Measurements from ENCODE around the gene NAALADL2.
"Not testable (repeated sequence)": the region's sequence is repeated elsewhere in the genome, so short reads cannot be mapped to it uniquely, and the experiment has no call there.

NAALADL2 gene

DNA sequence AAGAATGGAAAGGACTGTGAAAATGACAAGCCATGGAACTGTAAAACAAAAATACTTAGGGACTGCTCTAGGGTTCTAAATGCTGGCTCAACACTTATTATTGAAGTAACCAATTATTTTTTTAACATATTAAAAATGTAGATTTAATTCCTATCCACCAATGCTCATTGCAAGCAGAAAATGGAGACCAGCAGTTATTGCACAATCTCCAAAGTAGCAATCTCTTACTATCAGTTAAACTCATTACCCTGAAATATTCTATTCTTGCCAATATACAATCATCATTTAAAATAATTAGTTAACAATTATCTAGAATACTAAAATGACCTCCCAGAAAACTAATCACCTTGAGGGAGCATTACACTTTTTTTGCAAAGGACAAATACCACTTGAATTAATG is 499.8 kb downstream of the NAALADL2 start:
- no peaks in the 10 kb centered on the region for H3K36me3 ChIP-seq (ENCODE audit: control insufficient read depth in 4 of 4, insufficient read depth in 4 of 4, low read length in 3 of 4)
- ChIA-PET POLR2A (no interaction called here), CTCF (no interaction called here)
- no peak overlapping the region for H3K4me3 ChIP-seq (ENCODE audit: control insufficient read depth in 1 of 7, extremely low read depth in 1 of 7, insufficient read depth in 4 of 7, low read depth in 2 of 7, low read length in 6 of 7)
- H3K9me3 ChIP-seq (ENCODE audit: control extremely low read depth in 1 of 5, control insufficient read depth in 4 of 5, insufficient read depth in 2 of 5, low read depth in 1 of 5, low read length in 4 of 5), result peaks cover 0 to 3% (median 0%) of the 10 kb centered on the region in 5 experiments
- H3K27me3 ChIP-seq (replicated peaks in 2 of 5; ENCODE audit: control insufficient read depth in 4 of 5, insufficient read depth in 5 of 5, low read length in 4 of 5), result no peaks in the 10 kb centered on the region
- H3K27ac ChIP-seq (ENCODE audit: insufficient read depth in 1 of 2, low read depth in 1 of 2, low read length in 2 of 2, poor library complexity in 1 of 2, severe bottlenecking in 2 of 2), result no peak overlapping the region
- no peaks in the 10 kb centered on the region for H3K4me1 ChIP-seq (ENCODE audit: control extremely low read depth in 1 of 4, control insufficient read depth in 4 of 4, insufficient read depth in 4 of 4, low read length in 3 of 4)
- DNase-seq, result no peak

GRCh38 chr3:175370426-175370825 is 511.3 kb downstream of the NAALADL2 start:
- H3K36me3 ChIP-seq (ENCODE audit: control insufficient read depth in 4 of 4, insufficient read depth in 4 of 4, low read length in 3 of 4); H3K4me3 ChIP-seq (ENCODE audit: control insufficient read depth in 1 of 7, extremely low read depth in 1 of 7, insufficient read depth in 4 of 7, low read depth in 2 of 7, low read length in 6 of 7); H3K9me3 ChIP-seq (ENCODE audit: control extremely low read depth in 1 of 5, control insufficient read depth in 4 of 5, insufficient read depth in 2 of 5, low read depth in 1 of 5, low read length in 4 of 5); DNase-seq; CTCF ChIA-PET; H3K4me1 ChIP-seq (ENCODE audit: control extremely low read depth in 1 of 4, control insufficient read depth in 4 of 4, insufficient read depth in 4 of 4, low read length in 3 of 4); H3K27ac ChIP-seq (ENCODE audit: insufficient read depth in 1 of 2, low read depth in 1 of 2, low read length in 2 of 2, poor library complexity in 1 of 2, severe bottlenecking in 2 of 2); H3K27me3 ChIP-seq (replicated peaks in 2 of 5; ENCODE audit: control insufficient read depth in 4 of 5, insufficient read depth in 5 of 5, low read length in 4 of 5); POLR2A ChIA-PET: not testable (repeated sequence)
- 100% methylated on average over 1 of the region's 3 CpGs for WGBS (ENCODE audit: insufficient coverage)

DNA sequence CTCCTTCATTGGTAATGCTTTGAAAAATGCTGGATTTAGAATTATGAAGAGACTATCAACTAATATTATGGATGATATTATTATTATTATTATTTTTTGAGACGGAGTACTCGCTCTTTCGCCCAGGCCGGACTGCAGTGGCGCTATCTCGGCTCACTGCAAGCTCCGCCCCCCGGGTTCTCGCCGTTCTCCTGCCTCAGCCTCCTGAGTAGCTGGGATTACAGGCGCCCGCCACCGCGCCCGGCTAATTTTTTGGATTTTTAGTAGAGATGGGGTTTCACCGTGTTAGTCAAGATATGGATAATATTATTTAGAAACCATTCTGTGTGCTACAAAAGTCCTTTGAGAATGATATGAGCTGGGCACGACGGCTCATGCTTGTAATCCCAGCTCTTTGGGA is 512.1 kb downstream of the NAALADL2 start:
- H3K27ac ChIP-seq (ENCODE audit: insufficient read depth in 1 of 2, low read depth in 1 of 2, low read length in 2 of 2, poor library complexity in 1 of 2, severe bottlenecking in 2 of 2); H3K9me3 ChIP-seq (ENCODE audit: control extremely low read depth in 1 of 5, control insufficient read depth in 4 of 5, insufficient read depth in 2 of 5, low read depth in 1 of 5, low read length in 4 of 5); POLR2A ChIA-PET; H3K36me3 ChIP-seq (ENCODE audit: control insufficient read depth in 4 of 4, insufficient read depth in 4 of 4, low read length in 3 of 4); H3K4me3 ChIP-seq (ENCODE audit: control insufficient read depth in 1 of 7, extremely low read depth in 1 of 7, insufficient read depth in 4 of 7, low read depth in 2 of 7, low read length in 6 of 7); H3K27me3 ChIP-seq (replicated peaks in 2 of 5; ENCODE audit: control insufficient read depth in 4 of 5, insufficient read depth in 5 of 5, low read length in 4 of 5); DNase-seq; CTCF ChIA-PET; H3K4me1 ChIP-seq (ENCODE audit: control extremely low read depth in 1 of 4, control insufficient read depth in 4 of 4, insufficient read depth in 4 of 4, low read length in 3 of 4): not testable (repeated sequence)
- over 99% methylated on average over 14 of the region's 18 CpGs for WGBS (ENCODE audit: insufficient coverage)

GRCh38 chr3:175374705-175375104 is 515.6 kb downstream of the NAALADL2 start:
- no CpG with 5 or more reads among the region's 1 CpG for WGBS (ENCODE audit: insufficient coverage)
- DNase-seq, result no peak
- no peaks in the 10 kb centered on the region for H3K36me3 ChIP-seq (ENCODE audit: control insufficient read depth in 4 of 4, insufficient read depth in 4 of 4, low read length in 3 of 4)
- H3K9me3 ChIP-seq (ENCODE audit: control extremely low read depth in 1 of 5, control insufficient read depth in 4 of 5, insufficient read depth in 2 of 5, low read depth in 1 of 5, low read length in 4 of 5), result no peaks in the 10 kb centered on the region
- no peaks in the 10 kb centered on the region for H3K27me3 ChIP-seq (replicated peaks in 2 of 5; ENCODE audit: control insufficient read depth in 4 of 5, insufficient read depth in 5 of 5, low read length in 4 of 5)
- no peaks in the 10 kb centered on the region for H3K4me1 ChIP-seq (ENCODE audit: control extremely low read depth in 1 of 4, control insufficient read depth in 4 of 4, insufficient read depth in 4 of 4, low read length in 3 of 4)
- H3K4me3 ChIP-seq (ENCODE audit: control insufficient read depth in 1 of 7, extremely low read depth in 1 of 7, insufficient read depth in 4 of 7, low read depth in 2 of 7, low read length in 6 of 7), result no peak overlapping the region
- POLR2A ChIA-PET, result interaction anchor here (0.5 kb wide), 2 partner anchors 402 to 557 kb away, joined by 3 read pairs; no protein-coding TSS in a partner anchor
- CTCF ChIA-PET, result no interaction called here
- H3K27ac ChIP-seq (ENCODE audit: insufficient read depth in 1 of 2, low read depth in 1 of 2, low read length in 2 of 2, poor library complexity in 1 of 2, severe bottlenecking in 2 of 2), result no peak overlapping the region

DNA sequence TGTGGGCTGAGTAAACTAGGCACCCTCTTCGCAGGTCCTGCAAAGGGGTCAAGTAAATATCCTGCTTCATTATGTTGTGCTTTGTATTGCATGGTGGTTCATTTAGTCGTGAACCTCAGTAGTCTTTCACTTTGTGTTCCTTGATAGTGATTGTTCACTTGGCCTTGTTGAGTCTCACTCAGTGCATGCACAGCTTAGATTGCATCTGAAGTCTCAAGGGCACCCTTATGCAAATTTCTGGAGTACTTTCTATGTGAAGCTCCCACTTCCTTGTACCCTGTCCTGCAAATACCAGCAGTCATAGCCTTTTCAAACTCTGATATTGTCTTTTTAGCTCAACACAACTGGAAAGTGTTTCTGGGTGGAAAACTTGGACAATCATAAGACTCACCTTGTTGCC is 519.2 kb downstream of the NAALADL2 start:
- POLR2A ChIA-PET, result no interaction called here
- no peak overlapping the region for H3K27ac ChIP-seq (ENCODE audit: insufficient read depth in 1 of 2, low read depth in 1 of 2, low read length in 2 of 2, poor library complexity in 1 of 2, severe bottlenecking in 2 of 2)
- WGBS (ENCODE audit: insufficient coverage), result 100% methylated on average over 2 of the region's 2 CpGs

GRCh38 chr3:175381685-175382084 is 522.6 kb downstream of the NAALADL2 start:
- POLR2A ChIA-PET, result no interaction called here
- Histone ChIP-seq H3K27ac (ENCODE audit: insufficient read depth in 1 of 2, low read depth in 1 of 2, low read length in 2 of 2, poor library complexity in 1 of 2, severe bottlenecking in 2 of 2) (no peak overlapping the region), H3K27me3 (replicated peaks in 2 of 5; ENCODE audit: control insufficient read depth in 4 of 5, insufficient read depth in 5 of 5, low read length in 4 of 5) (no peaks in the 10 kb centered on the region), H3K36me3 (ENCODE audit: control insufficient read depth in 4 of 4, insufficient read depth in 4 of 4, low read length in 3 of 4) (no peaks in the 10 kb centered on the region), H3K9me3 (ENCODE audit: control extremely low read depth in 1 of 5, control insufficient read depth in 4 of 5, insufficient read depth in 2 of 5, low read depth in 1 of 5, low read length in 4 of 5) (no peaks in the 10 kb centered on the region), H3K4me3 (ENCODE audit: control insufficient read depth in 1 of 7, extremely low read depth in 1 of 7, insufficient read depth in 4 of 7, low read depth in 2 of 7, low read length in 6 of 7) (no peak overlapping the region), H3K4me1 (ENCODE audit: control extremely low read depth in 1 of 4, control insufficient read depth in 4 of 4, insufficient read depth in 4 of 4, low read length in 3 of 4) (no peaks in the 10 kb centered on the region)
- 100% methylated on average over 1 of the region's 4 CpGs for WGBS (ENCODE audit: insufficient coverage)
- DNase-seq, result no peak
- CTCF ChIA-PET, result no interaction called here

More for the DNA sequence above, 519.2 kb downstream of the NAALADL2 start:
- Histone ChIP-seq H3K36me3 (ENCODE audit: control insufficient read depth in 4 of 4, insufficient read depth in 4 of 4, low read length in 3 of 4) (no peaks in the 10 kb centered on the region), H3K9me3 (ENCODE audit: control extremely low read depth in 1 of 5, control insufficient read depth in 4 of 5, insufficient read depth in 2 of 5, low read depth in 1 of 5, low read length in 4 of 5) (no peaks in the 10 kb centered on the region), H3K4me3 (ENCODE audit: control insufficient read depth in 1 of 7, extremely low read depth in 1 of 7, insufficient read depth in 4 of 7, low read depth in 2 of 7, low read length in 6 of 7) (no peak overlapping the region), H3K4me1 (ENCODE audit: control extremely low read depth in 1 of 4, control insufficient read depth in 4 of 4, insufficient read depth in 4 of 4, low read length in 3 of 4) (no peaks in the 10 kb centered on the region), H3K27me3 (replicated peaks in 2 of 5; ENCODE audit: control insufficient read depth in 4 of 5, insufficient read depth in 5 of 5, low read length in 4 of 5) (no peaks in the 10 kb centered on the region)
- CTCF ChIA-PET, result no interaction called here
- no peak for DNase-seq

GRCh38 chr3:175383371-175383770 is 524.2 kb downstream of the NAALADL2 start:
- ChIA-PET CTCF (no interaction called here), POLR2A (no interaction called here)
- DNase-seq, result no peak
- Histone ChIP-seq H3K36me3 (ENCODE audit: control insufficient read depth in 4 of 4, insufficient read depth in 4 of 4, low read length in 3 of 4) (no peaks in the 10 kb centered on the region), H3K4me3 (ENCODE audit: control insufficient read depth in 1 of 7, extremely low read depth in 1 of 7, insufficient read depth in 4 of 7, low read depth in 2 of 7, low read length in 6 of 7) (no peak overlapping the region), H3K9me3 (ENCODE audit: control extremely low read depth in 1 of 5, control insufficient read depth in 4 of 5, insufficient read depth in 2 of 5, low read depth in 1 of 5, low read length in 4 of 5) (no peaks in the 10 kb centered on the region), H3K27me3 (replicated peaks in 2 of 5; ENCODE audit: control insufficient read depth in 4 of 5, insufficient read depth in 5 of 5, low read length in 4 of 5) (no peaks in the 10 kb centered on the region), H3K4me1 (ENCODE audit: control extremely low read depth in 1 of 4, control insufficient read depth in 4 of 4, insufficient read depth in 4 of 4, low read length in 3 of 4) (no peaks in the 10 kb centered on the region), H3K27ac (ENCODE audit: insufficient read depth in 1 of 2, low read depth in 1 of 2, low read length in 2 of 2, poor library complexity in 1 of 2, severe bottlenecking in 2 of 2) (no peak overlapping the region)
- no CpG with 5 or more reads among the region's 1 CpG for whole genome bisulfite sequencing (ENCODE audit: insufficient coverage)

DNA sequence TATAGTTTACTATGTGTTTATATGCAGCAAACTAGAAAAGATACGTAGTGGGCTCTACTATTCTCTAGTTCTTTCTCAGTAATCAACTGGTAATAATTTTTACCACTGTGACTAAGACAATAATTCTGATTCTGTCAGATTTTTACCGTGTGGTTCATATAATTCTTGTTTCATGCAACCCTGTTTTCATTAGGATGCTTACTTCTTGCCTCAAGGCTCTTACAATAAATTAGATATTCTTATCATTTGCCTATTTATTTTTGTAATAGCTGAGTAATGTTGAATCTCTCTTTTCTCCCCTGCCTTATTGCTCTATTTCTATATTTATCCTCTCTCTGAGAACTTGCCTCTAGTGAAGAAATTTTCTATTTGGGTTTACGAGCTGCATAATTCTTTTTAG is 524.7 kb downstream of the NAALADL2 start:
- DNase-seq, result no peak
- Histone ChIP-seq H3K27ac (ENCODE audit: insufficient read depth in 1 of 2, low read depth in 1 of 2, low read length in 2 of 2, poor library complexity in 1 of 2, severe bottlenecking in 2 of 2) (no peak overlapping the region), H3K4me1 (ENCODE audit: control extremely low read depth in 1 of 4, control insufficient read depth in 4 of 4, insufficient read depth in 4 of 4, low read length in 3 of 4) (no peaks in the 10 kb centered on the region), H3K27me3 (replicated peaks in 2 of 5; ENCODE audit: control insufficient read depth in 4 of 5, insufficient read depth in 5 of 5, low read length in 4 of 5) (no peaks in the 10 kb centered on the region), H3K9me3 (ENCODE audit: control extremely low read depth in 1 of 5, control insufficient read depth in 4 of 5, insufficient read depth in 2 of 5, low read depth in 1 of 5, low read length in 4 of 5) (no peaks in the 10 kb centered on the region), H3K36me3 (ENCODE audit: control insufficient read depth in 4 of 4, insufficient read depth in 4 of 4, low read length in 3 of 4) (no peaks in the 10 kb centered on the region), H3K4me3 (ENCODE audit: control insufficient read depth in 1 of 7, extremely low read depth in 1 of 7, insufficient read depth in 4 of 7, low read depth in 2 of 7, low read length in 6 of 7) (no peak overlapping the region)
- 100% methylated on average over 1 of the region's 3 CpGs for WGBS (ENCODE audit: insufficient coverage)
- CTCF ChIA-PET, result no interaction called here
- POLR2A ChIA-PET, result no interaction called here

Measured in common myeloid progenitor, CD34-positive (primary cell).